Measurements from ENCODE around the gene C1orf52. TPM values are rescaled to one million over a fixed set of nuclear protein-coding genes. Genes with fewer than 3 reads are reported as not detected.

C1orf52 gene
- total and polyA plus RNA-seq, 9 of the 15 experiments (the other 6 are each of a cell fraction or from before 2014, with no cell fraction given): 17.0 to 38.5 (median 33.0) TPM

- TF ChIP-seq HMBOX1 (IDR thresholded peaks at IDR 0.05) (peak; percentile 89), ZNF436 (CRISPR knock-in tag; IDR thresholded peaks at IDR 0.05) (no peak), ZBTB33 (CRISPR knock-in tag; IDR thresholded peaks at IDR 0.05) (no peak), CBFA2T2 (conservative IDR thresholded peaks at IDR 0.05) (peak; percentile 80), ZBTB11 (CRISPR knock-in tag; IDR thresholded peaks at IDR 0.05) (peak in 1 of 3 experiments; percentile 5; a peak in 1 of 6 replicates), HSF4 (CRISPR knock-in tag; IDR thresholded peaks at IDR 0.05; ENCODE audit: borderline replicate concordance) (no peak), FOSL1 (tag; conservative IDR thresholded peaks at IDR 0.05) (peak; percentile 49), TEAD4 (IDR thresholded peaks at IDR 0.05; ENCODE audit: low read length) (peak; percentile 85), TEAD4 (CRISPR knock-in tag; IDR thresholded peaks at IDR 0.05; ENCODE audit: borderline replicate concordance) (no peak), ZMIZ1 (IDR thresholded peaks at IDR 0.05; ENCODE audit: low read depth in 2 of 2, low read length in 2 of 2) (0 out of 4 replicates have a peak, but pooled peaks of 1 of the 2 experiments have one; percentile 40), SMARCB1 (IDR thresholded peaks at IDR 0.05; ENCODE audit: insufficient read length, low read depth) (no peak), MAZ (CRISPR knock-in tag; conservative IDR thresholded peaks at IDR 0.05 in 1 of 2, IDR thresholded peaks at IDR 0.05 in 1 of 2) (0 out of 4 replicates have a peak, but pooled peaks of 1 of the 2 experiments have one; percentile 21), HMGN3 (IDR thresholded peaks at IDR 0.05; ENCODE audit: borderline replicate concordance, extremely low read depth, insufficient read length, low read depth, low read length) (peak; percentile 28), KLF10 (CRISPR knock-in tag; IDR thresholded peaks at IDR 0.05) (no peak), CBFA2T3 (IDR thresholded peaks at IDR 0.05) (peak; percentile 88), ZBED1 (IDR thresholded peaks at IDR 0.05) (no peak), GTF2A2 (tag; IDR thresholded peaks at IDR 0.05) (no peak)
These were observed 39.4 kb downstream of the C1orf52 start (continued) for GRCh38 chr1:85219853-85220610.
